HepG2 (cell line): ENCODE results near the gene SERINC5. TPM values are rescaled to one million over a fixed set of nuclear protein-coding genes. Genes with fewer than 3 reads are reported as not detected.

Source experiments
- KDM5A ChIP-seq: fragments of 200-600 bp; sonication (generic); IDR thresholded peaks from 2 replicates; pipeline ENCODE4 v1.7.0; 2018; ENCODE audit warnings: antibody characterized with exemption, mild to moderate bottlenecking, low read length, borderline replicate concordance
- RARA ChIP-seq: IDR thresholded peaks from 2 replicates; pipeline ENCODE4 v1.6.1; 2016; ENCODE audit warnings: missing genetic modification reagents, missing compliant biosample characterization
- RFX3 ChIP-seq: IDR thresholded peaks from 2 replicates; pipeline ENCODE4 v1.6.1; 2016; ENCODE audit warnings: missing biosample characterization, missing genetic modification reagents
- TARDBP ChIP-seq: sonication (generic); formaldehyde crosslinking; IDR thresholded peaks from 2 replicates; pipeline ENCODE4 v1.8.0; 2022; ENCODE audit warnings: mild to moderate bottlenecking, missing genetic modification reagents
- polyA plus RNA-seq, 8 experiments: library from polyadenylated mRNA; depleted of rRNA in 3 of 8; stranded (reverse) in 7 of 8; unstranded in 1 of 8; fragments of >200 nt; fragmentation: Illumina TruSeq in 4 of 8; extraction: Trizol in 4 of 8; gene quantifications; 2 replicates each; pipeline versions ENCODE4 v1.2.1 to v1.2.3, GENCODE V29; 2011 to 2016; ENCODE audit warnings: low read depth in 4 of 8, missing spikeins in 1 of 8, mixed read lengths in 1 of 8; ENCODE audit not compliant: insufficient read depth in 1 of 8
- total RNA-seq, 5 experiments: library from RNA; depleted of rRNA; stranded (reverse); fragments of >200 nt; fragmentation: Illumina TruSeq; extraction: Trizol; gene quantifications; 2 replicates each; pipeline ENCODE4 v1.2.3, GENCODE V29; 2016; ENCODE audit warnings: low read depth in 1 of 5
- TF ChIP-seq, protein P1 (sequence below): sonication (generic); formaldehyde crosslinking; IDR thresholded peaks from 2 replicates; pipeline ENCODE4 v1.5.0; 2020; ENCODE audit warnings: missing genetic modification reagents
- TF ChIP-seq, protein P2 (sequence below): IDR thresholded peaks from 2 replicates; pipeline ENCODE4 v1.4.0; 2020; ENCODE audit warnings: mild to moderate bottlenecking, missing genetic modification reagents
- TF ChIP-seq, protein P3 (sequence below): sonication (generic); formaldehyde crosslinking; IDR thresholded peaks from 2 replicates; pipeline ENCODE4 v1.4.0; 2020; ENCODE audit warnings: missing genetic modification reagents

Gene SERINC5
- total and polyA plus RNA-seq, 2 of the 13 experiments (the other 11 are each of a cell fraction or from before 2014, with no cell fraction given) = 17.3 to 22.8 TPM

DNA sequence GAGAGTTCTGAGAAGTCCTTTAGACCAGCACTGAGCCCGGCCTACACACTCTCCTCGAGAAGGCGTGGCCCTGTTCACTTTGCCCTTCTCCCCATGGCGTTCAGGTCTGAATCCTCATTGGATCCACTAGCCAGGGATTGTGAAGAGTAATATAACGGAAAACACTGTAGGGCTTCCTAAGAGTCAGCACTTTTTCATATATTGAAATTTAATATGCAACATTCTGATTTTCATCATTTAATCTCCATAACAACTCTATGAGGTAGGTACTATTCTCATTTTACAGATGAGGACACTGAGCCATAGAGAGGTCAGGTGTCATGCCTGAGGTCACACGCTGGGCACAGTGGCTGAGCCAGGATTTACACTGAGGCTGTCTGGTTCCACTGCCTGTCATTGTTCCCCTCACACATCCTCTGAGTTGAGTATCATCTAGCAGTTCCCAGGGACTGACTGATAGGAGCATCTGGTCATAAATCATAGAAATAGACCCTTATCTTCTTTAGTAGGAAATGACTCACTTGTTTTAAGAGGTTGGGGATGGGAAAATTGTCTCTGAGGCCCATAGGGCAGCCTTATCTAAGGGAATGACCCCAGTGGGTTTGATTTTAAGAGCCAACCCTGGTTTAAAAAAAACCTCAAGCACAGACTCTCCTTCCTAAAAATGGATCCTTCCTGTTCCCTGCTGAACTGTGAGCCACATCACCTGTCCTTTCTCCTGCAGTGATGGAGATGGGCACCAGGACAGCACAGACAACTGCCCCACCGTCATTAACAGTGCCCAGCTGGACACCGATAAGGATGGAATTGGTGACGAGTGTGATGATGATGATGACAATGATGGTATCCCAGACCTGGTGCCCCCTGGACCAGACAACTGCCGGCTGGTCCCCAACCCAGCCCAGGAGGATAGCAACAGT, 179.5 kb downstream of the SERINC5 start (continued):
- TF ChIP-seq KDM5A (no peak), RARA (CRISPR knock-in tag) (no peak), TARDBP (CRISPR knock-in tag) (no peak), RFX3 (CRISPR knock-in tag) (no peak)
- TF ChIP-seq, protein P1, sequence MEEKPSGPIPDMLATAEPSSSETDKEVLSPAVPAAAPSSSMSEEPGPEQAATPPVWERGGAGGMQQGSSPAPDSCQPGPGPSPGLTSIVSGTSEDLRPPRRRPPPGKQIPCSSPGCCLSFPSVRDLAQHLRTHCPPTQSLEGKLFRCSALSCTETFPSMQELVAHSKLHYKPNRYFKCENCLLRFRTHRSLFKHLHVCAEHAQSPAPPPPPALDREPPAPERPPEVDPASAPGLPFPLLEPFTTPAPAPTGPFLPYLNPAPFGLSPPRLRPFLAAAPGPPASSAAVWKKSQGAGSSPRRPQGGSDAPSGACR (CRISPR knock-in tag) = no peak
- TF ChIP-seq, protein P2, sequence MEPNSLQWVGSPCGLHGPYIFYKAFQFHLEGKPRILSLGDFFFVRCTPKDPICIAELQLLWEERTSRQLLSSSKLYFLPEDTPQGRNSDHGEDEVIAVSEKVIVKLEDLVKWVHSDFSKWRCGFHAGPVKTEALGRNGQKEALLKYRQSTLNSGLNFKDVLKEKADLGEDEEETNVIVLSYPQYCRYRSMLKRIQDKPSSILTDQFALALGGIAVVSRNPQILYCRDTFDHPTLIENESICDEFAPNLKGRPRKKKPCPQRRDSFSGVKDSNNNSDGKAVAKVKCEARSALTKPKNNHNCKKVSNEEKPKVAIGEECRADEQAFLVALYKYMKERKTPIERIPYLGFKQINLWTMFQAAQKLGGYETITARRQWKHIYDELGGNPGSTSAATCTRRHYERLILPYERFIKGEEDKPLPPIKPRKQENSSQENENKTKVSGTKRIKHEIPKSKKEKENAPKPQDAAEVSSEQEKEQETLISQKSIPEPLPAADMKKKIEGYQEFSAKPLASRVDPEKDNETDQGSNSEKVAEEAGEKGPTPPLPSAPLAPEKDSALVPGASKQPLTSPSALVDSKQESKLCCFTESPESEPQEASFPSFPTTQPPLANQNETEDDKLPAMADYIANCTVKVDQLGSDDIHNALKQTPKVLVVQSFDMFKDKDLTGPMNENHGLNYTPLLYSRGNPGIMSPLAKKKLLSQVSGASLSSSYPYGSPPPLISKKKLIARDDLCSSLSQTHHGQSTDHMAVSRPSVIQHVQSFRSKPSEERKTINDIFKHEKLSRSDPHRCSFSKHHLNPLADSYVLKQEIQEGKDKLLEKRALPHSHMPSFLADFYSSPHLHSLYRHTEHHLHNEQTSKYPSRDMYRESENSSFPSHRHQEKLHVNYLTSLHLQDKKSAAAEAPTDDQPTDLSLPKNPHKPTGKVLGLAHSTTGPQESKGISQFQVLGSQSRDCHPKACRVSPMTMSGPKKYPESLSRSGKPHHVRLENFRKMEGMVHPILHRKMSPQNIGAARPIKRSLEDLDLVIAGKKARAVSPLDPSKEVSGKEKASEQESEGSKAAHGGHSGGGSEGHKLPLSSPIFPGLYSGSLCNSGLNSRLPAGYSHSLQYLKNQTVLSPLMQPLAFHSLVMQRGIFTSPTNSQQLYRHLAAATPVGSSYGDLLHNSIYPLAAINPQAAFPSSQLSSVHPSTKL (CRISPR knock-in tag) = no peak
- TF ChIP-seq, protein P3, sequence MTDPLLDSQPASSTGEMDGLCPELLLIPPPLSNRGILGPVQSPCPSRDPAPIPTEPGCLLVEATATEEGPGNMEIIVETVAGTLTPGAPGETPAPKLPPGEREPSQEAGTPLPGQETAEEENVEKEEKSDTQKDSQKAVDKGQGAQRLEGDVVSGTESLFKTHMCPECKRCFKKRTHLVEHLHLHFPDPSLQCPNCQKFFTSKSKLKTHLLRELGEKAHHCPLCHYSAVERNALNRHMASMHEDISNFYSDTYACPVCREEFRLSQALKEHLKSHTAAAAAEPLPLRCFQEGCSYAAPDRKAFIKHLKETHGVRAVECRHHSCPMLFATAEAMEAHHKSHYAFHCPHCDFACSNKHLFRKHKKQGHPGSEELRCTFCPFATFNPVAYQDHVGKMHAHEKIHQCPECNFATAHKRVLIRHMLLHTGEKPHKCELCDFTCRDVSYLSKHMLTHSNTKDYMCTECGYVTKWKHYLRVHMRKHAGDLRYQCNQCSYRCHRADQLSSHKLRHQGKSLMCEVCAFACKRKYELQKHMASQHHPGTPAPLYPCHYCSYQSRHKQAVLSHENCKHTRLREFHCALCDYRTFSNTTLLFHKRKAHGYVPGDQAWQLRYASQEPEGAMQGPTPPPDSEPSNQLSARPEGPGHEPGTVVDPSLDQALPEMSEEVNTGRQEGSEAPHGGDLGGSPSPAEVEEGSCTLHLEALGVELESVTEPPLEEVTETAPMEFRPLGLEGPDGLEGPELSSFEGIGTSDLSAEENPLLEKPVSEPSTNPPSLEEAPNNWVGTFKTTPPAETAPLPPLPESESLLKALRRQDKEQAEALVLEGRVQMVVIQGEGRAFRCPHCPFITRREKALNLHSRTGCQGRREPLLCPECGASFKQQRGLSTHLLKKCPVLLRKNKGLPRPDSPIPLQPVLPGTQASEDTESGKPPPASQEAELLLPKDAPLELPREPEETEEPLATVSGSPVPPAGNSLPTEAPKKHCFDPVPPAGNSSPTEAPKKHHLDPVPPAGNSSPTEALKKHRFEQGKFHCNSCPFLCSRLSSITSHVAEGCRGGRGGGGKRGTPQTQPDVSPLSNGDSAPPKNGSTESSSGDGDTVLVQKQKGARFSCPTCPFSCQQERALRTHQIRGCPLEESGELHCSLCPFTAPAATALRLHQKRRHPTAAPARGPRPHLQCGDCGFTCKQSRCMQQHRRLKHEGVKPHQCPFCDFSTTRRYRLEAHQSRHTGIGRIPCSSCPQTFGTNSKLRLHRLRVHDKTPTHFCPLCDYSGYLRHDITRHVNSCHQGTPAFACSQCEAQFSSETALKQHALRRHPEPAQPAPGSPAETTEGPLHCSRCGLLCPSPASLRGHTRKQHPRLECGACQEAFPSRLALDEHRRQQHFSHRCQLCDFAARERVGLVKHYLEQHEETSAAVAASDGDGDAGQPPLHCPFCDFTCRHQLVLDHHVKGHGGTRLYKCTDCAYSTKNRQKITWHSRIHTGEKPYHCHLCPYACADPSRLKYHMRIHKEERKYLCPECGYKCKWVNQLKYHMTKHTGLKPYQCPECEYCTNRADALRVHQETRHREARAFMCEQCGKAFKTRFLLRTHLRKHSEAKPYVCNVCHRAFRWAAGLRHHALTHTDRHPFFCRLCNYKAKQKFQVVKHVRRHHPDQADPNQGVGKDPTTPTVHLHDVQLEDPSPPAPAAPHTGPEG (CRISPR knock-in tag) = no peak
